ENCODE measurements around the gene NRDE2.

Gene NRDE2

GRCh38 chr14:90355540-90356518 is 24.1 kb upstream of the NRDE2 start:
- DNase-seq (ENCODE audit: extremely low read depth, low read depth): no peak
- TF ChIP-seq CTCF (IDR thresholded peaks at IDR 0.05; ENCODE audit: low read depth, low read length): no peak

- no peak for DNase-seq (ENCODE audit: extremely low read depth, low read depth)
- TF ChIP-seq CTCF (IDR thresholded peaks at IDR 0.05; ENCODE audit: low read depth, low read length): no peak
Measured at GRCh38 chr14:90354551-90355298, 23.0 kb upstream of the NRDE2 start.

- no peak for DNase-seq (ENCODE audit: extremely low read depth, low read depth)
- no peak for TF ChIP-seq CTCF (IDR thresholded peaks at IDR 0.05; ENCODE audit: low read depth, low read length)
Measured at GRCh38 chr14:90349739-90350138, 18.0 kb upstream of the NRDE2 start.

GRCh38 chr14:90348270-90348669 is 16.5 kb upstream of the NRDE2 start:
- DNase-seq (ENCODE audit: extremely low read depth, low read depth): no peak
- TF ChIP-seq CTCF (IDR thresholded peaks at IDR 0.05; ENCODE audit: low read depth, low read length): no peak

- DNase-seq (ENCODE audit: extremely low read depth, low read depth): no peak
- no peak for TF ChIP-seq CTCF (IDR thresholded peaks at IDR 0.05; ENCODE audit: low read depth, low read length)
Measured at GRCh38 chr14:90345239-90345557, 13.5 kb upstream of the NRDE2 start.

- TF ChIP-seq CTCF (IDR thresholded peaks at IDR 0.05; ENCODE audit: low read depth, low read length): no peak
Measured at GRCh38 chr14:90344331-90345238, 12.8 kb upstream of the NRDE2 start.

More at GRCh38 chr14:90344331-90345238, 12.8 kb upstream of the NRDE2 start:
- DNase-seq (ENCODE audit: extremely low read depth, low read depth): no peak
